ENCODE measurements around the gene TIMM44.

Gene TIMM44

DNA sequence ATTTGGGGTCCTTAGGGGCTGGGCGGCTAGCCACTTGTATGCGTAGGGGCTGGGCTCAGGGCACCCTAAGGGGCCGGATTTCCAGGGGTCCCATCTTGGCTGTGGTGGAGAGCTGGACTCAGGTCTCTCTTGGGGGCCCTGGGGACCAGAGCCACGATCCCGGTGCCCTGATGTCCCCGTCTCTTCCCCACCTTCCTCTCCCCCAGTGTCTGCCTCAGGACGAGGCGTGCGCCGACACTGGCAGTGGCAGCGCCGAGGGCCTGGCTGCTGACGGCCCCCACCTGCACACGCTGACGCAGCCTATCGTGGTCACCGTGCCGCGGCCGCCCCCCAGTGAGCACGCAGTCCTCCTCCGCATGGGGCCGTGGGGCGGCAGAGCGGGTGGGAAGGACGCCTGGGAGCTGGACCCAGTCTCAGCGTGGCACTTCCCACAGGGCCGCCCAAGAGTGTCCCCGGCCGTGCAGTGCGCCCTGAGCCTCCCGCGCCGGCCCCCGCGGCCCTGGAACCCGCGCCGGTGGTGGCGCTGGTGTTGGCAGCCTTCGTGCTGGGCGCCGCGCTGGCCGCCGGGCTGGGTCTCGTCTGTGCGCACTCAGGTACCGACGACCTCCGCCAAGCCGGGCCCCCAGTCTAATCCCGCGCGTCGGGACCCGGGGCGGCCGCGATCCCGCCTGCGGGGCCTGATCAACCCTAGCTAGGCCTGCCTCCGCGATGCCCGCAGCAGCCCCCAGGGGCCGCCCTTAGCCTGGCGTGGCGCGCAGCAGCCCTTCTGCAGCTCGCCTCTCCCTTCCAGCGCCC, 26.0 kb downstream of the TIMM44 start:
- peaks cover 58 to 79% (median 67%) of the 10 kb centered on the region in 10 experiments for H3K4me1 ChIP-seq
- H3K27me3 ChIP-seq, result peaks cover 71 to 75% (median 74%) of the 10 kb centered on the region in 11 experiments
- peak overlapping the region; percentile 9 to 70 (median 45); a peak in 19 of 22 replicates for H3K9ac ChIP-seq
- peaks cover 24 to 89% (median 75%) of the 10 kb centered on the region in 11 experiments; a peak in 21 of 22 replicates for H4K20me1 ChIP-seq
- peak overlapping the region; percentile 79 to 100 (median 90) for H3K4me2 ChIP-seq
- no peaks in the 10 kb centered on the region for H3K9me3 ChIP-seq (replicated peaks in 1 of 11)
- H3K27ac ChIP-seq, result no peak overlapping the region
- no peak for TF ChIP-seq Cebpa-rat (IDR thresholded peaks at IDR 0.05)
- H3K36me3 ChIP-seq, result peaks cover 7 to 31% (median 12%) of the 10 kb centered on the region in 11 experiments
- H3K4me3 ChIP-seq, result peak overlapping the region; percentile 49 to 68 (median 54)

GRCh38 chr19:7916955-7917266, 26.6 kb downstream of the TIMM44 start:
- peak overlapping the region; percentile 79 to 100 (median 90) for H3K4me2 ChIP-seq
- peak overlapping the region; percentile 49 to 68 (median 54) for H3K4me3 ChIP-seq
- peaks cover 2 to 30% (median 10%) of the 10 kb centered on the region in 11 experiments for H3K36me3 ChIP-seq
- H4K20me1 ChIP-seq, result peaks cover 28 to 88% (median 74%) of the 10 kb centered on the region in 11 experiments
- no peak for TF ChIP-seq Cebpa-rat (IDR thresholded peaks at IDR 0.05)
- no peaks in the 10 kb centered on the region for H3K9me3 ChIP-seq (replicated peaks in 1 of 11)
- H3K4me1 ChIP-seq, result peaks cover 56 to 80% (median 68%) of the 10 kb centered on the region in 10 experiments
- H3K27ac ChIP-seq, result no peak overlapping the region
- peaks cover 71 to 77% (median 75%) of the 10 kb centered on the region in 11 experiments for H3K27me3 ChIP-seq
- peak overlapping the region in 10 of 11 experiments; percentile 8 to 70 (median 50); a peak in 16 of 22 replicates for H3K9ac ChIP-seq

GRCh38 chr19:7916103-7916954, 27.1 kb downstream of the TIMM44 start:
- Histone ChIP-seq H3K9ac (peak overlapping the region; percentile 8 to 70 (median 54); a peak in 19 of 22 replicates), H3K4me1 (peaks cover 56 to 80% (median 68%) of the 10 kb centered on the region in 10 experiments), H4K20me1 (peaks cover 34 to 88% (median 74%) of the 10 kb centered on the region in 11 experiments), H3K36me3 (peaks cover 6 to 32% (median 14%) of the 10 kb centered on the region in 11 experiments), H3K4me3 (peak overlapping the region; percentile 49 to 68 (median 54)), H3K27me3 (peaks cover 71 to 82% (median 75%) of the 10 kb centered on the region in 11 experiments), H3K27ac (no peak overlapping the region), H3K9me3 (replicated peaks in 1 of 11) (no peaks in the 10 kb centered on the region), H3K4me2 (peak overlapping the region; percentile 79 to 100 (median 90))
- TF ChIP-seq Cebpa-rat (IDR thresholded peaks at IDR 0.05), result no peak

DNA sequence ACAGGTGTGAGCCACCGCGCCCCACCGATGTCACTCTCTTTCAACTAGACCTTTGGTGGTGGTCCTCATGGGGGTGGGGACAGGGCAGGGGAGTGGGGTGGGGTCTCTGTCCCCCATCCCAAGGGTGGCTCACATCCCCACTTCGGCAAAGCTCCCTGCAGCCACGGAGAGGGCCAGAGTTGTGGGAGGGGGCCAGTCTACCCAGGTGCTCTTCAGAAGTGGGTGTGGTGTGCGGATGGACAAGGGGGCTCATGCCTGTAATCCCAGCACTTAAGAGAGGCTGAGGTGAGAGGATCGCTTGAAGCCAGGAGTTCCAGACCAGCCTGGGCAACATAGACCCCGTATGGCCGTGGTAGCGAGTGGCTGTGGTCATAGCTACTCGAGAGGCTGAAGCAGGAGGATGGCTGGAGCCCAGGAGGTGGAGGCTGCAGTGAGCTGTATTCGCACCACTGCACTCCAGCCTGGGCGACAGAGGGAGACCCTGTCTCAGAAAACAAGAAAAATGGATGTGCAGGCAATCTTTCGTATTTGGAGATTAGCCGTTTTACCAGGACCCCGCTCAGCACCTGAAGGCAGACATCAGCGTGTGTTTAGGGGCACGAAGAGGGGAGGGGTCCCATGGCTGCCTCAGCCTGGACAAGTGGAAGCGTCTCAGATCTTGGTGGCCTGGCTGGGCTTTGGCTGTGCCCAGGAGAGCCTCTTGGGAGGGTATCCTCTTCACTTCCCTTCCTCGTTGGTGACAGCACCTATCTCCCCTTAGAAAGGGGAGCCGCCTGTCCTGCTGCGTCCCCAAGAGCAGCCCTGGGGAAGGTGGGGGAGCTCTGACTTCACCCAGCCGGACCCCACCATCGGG, 28.0 kb downstream of the TIMM44 start:
- TF ChIP-seq Cebpa-rat (IDR thresholded peaks at IDR 0.05), result no peak
- Histone ChIP-seq H3K36me3 (peaks cover 14 to 40% (median 23%) of the 10 kb centered on the region in 11 experiments), H3K4me1 (peaks cover 56 to 83% (median 72%) of the 10 kb centered on the region in 10 experiments), H3K4me3 (peak overlapping the region; percentile 49 to 68 (median 54)), H4K20me1 (peaks cover 42 to 92% (median 78%) of the 10 kb centered on the region in 11 experiments), H3K9me3 (replicated peaks in 1 of 11) (no peaks in the 10 kb centered on the region), H3K9ac (peak overlapping the region in 9 of 11 experiments; percentile 38 to 70 (median 60); a peak in 15 of 22 replicates), H3K27me3 (peaks cover 71 to 82% (median 75%) of the 10 kb centered on the region in 11 experiments), H3K4me2 (peak overlapping the region; percentile 79 to 100 (median 90)), H3K27ac (no peak overlapping the region)

GRCh38 chr19:7914598-7915045, 28.8 kb downstream of the TIMM44 start, which contains the start of gene TGFBR3L:
TSS of gene TGFBR3L (plus strand) at chr19:7914830.
- no peak within 1 kb of the TSS for H3K27ac ChIP-seq
- TF ChIP-seq Cebpa-rat (IDR thresholded peaks at IDR 0.05), result no peak
- H3K4me1 ChIP-seq, result peaks cover 53 to 88% (median 76%) of the 10 kb centered on the region in 10 experiments
- H3K9ac ChIP-seq, result peak within 1 kb of the TSS in 4 of 11 experiments; percentile 38 to 66 (median 62); a peak in 5 of 22 replicates
- H3K9me3 ChIP-seq (replicated peaks in 1 of 11), result no peaks in the 10 kb centered on the region
- H3K27me3 ChIP-seq, result peaks cover 68 to 79% (median 71%) of the 10 kb centered on the region in 11 experiments
- peaks cover 51 to 98% (median 86%) of the 10 kb centered on the region in 11 experiments for H4K20me1 ChIP-seq
- H3K4me2 ChIP-seq, result peak within 1 kb of the TSS; percentile 85 to 100 (median 90)
- peaks cover 20 to 49% (median 30%) of the 10 kb centered on the region in 11 experiments for H3K36me3 ChIP-seq
- peak within 1 kb of the TSS in 9 of 10 experiments; percentile 49 to 68 (median 56); a peak in 14 of 20 replicates for H3K4me3 ChIP-seq

- H3K36me3 ChIP-seq, result peaks cover 25 to 54% (median 34%) of the 10 kb centered on the region in 11 experiments
- no peak overlapping the region for H3K4me3 ChIP-seq
- no peak overlapping the region for H3K9ac ChIP-seq
- H3K9me3 ChIP-seq (replicated peaks in 1 of 11), result no peaks in the 10 kb centered on the region
- TF ChIP-seq Cebpa-rat (IDR thresholded peaks at IDR 0.05), result no peak
- peaks cover 48 to 88% (median 76%) of the 10 kb centered on the region in 10 experiments for H3K4me1 ChIP-seq
- peaks cover 62 to 74% (median 66%) of the 10 kb centered on the region in 11 experiments for H3K27me3 ChIP-seq
- H4K20me1 ChIP-seq, result peaks cover 56 to 99% (median 92%) of the 10 kb centered on the region in 11 experiments
- 0 out of 22 replicates have a peak overlapping the region, but pooled peaks of 1 of the 11 experiments have one; percentile 88 for H3K4me2 ChIP-seq
- no peak overlapping the region for H3K27ac ChIP-seq
Measured at GRCh38 chr19:7914099-7914498, 29.4 kb downstream of the TIMM44 start.

GRCh38 chr19:7913652-7914051, 29.8 kb downstream of the TIMM44 start:
- no peaks in the 10 kb centered on the region for H3K9me3 ChIP-seq (replicated peaks in 1 of 11)
- H3K27me3 ChIP-seq, result peaks cover 58 to 69% (median 61%) of the 10 kb centered on the region in 11 experiments
- H3K4me3 ChIP-seq, result no peak overlapping the region
- no peak for TF ChIP-seq Cebpa-rat (IDR thresholded peaks at IDR 0.05)
- peak overlapping the region in 5 of 11 experiments; percentile 85 to 99 (median 88); a peak in 7 of 22 replicates for H3K4me2 ChIP-seq
- no peak overlapping the region for H3K9ac ChIP-seq
- no peak overlapping the region for H3K27ac ChIP-seq
- H4K20me1 ChIP-seq, result peaks cover 60 to 100% (median 94%) of the 10 kb centered on the region in 11 experiments
- peaks cover 27 to 59% (median 37%) of the 10 kb centered on the region in 11 experiments for H3K36me3 ChIP-seq
- peaks cover 43 to 88% (median 80%) of the 10 kb centered on the region in 10 experiments for H3K4me1 ChIP-seq
